NT2/D1 (cell line): ENCODE results near the gene ADAM17.

Experiments
- DNase-seq: peaks from one replicate; pipeline ENCODE4 v3.0.0-alpha.2; 2011; ENCODE audit warnings: low read depth, low spot score
- H3K27me3 ChIP-seq: 2 replicates; pipeline ENCODE4 v1.6.0; 2011; ENCODE audit warnings: mild to moderate bottlenecking; ENCODE audit not compliant: insufficient read length, insufficient read depth
- H3K36me3 ChIP-seq: 2 replicates; pipeline ENCODE4 v1.6.1; 2011; ENCODE audit warnings: mild to moderate bottlenecking, low read length, mixed read lengths; ENCODE audit not compliant: insufficient read depth, insufficient read length
- H3K4me1 ChIP-seq: 2 replicates; pipeline ENCODE4 v1.5.1; 2011; ENCODE audit not compliant: insufficient read depth, insufficient read length
- H3K4me3 ChIP-seq: 2 replicates; pipeline ENCODE4 v1.5.1; 2011; ENCODE audit warnings: low read depth; ENCODE audit not compliant: insufficient read length
- H3K9ac ChIP-seq: 2 replicates; pipeline ENCODE4 v1.6.0; 2011; ENCODE audit warnings: low read depth; ENCODE audit not compliant: insufficient read length
- H3K9me3 ChIP-seq: 2 replicates; pipeline ENCODE4 v1.5.1; 2011; ENCODE audit warnings: mild to moderate bottlenecking, low read length; ENCODE audit not compliant: insufficient read depth
- SUZ12 ChIP-seq: IDR thresholded peaks from 2 replicates; pipeline ENCODE4 v1.6.1; 2011; ENCODE audit not compliant: insufficient read length, insufficient read depth; ENCODE audit errors: extremely low read depth
- YY1 ChIP-seq: IDR thresholded peaks from 2 replicates; pipeline ENCODE4 v1.6.1; 2011; ENCODE audit not compliant: insufficient read length, insufficient read depth
- ZNF274 ChIP-seq: IDR thresholded peaks from 2 replicates; pipeline ENCODE4 v1.6.1; 2011; ENCODE audit warnings: mild to moderate bottlenecking, low read depth, low read length

ADAM17 gene

GRCh38 chr2:9582624-9583023 is 27.0 kb upstream of the ADAM17 start:
- H3K27me3 ChIP-seq, result no peaks in the 10 kb centered on the region
- DNase-seq, result no peak
- H3K36me3 ChIP-seq, result peaks cover 34% of the 10 kb centered on the region
- no peak overlapping the region for H3K4me3 ChIP-seq
- H3K4me1 ChIP-seq, result no peaks in the 10 kb centered on the region
- no peak overlapping the region for H3K9ac ChIP-seq
- H3K9me3 ChIP-seq, result no peaks in the 10 kb centered on the region
- TF ChIP-seq ZNF274 (no peak), SUZ12 (no peak), YY1 (no peak)

GRCh38 chr2:9578467-9579235 is 23.0 kb upstream of the ADAM17 start:
- Histone ChIP-seq H3K27me3 (no peaks in the 10 kb centered on the region), H3K4me3 (no peak overlapping the region), H3K9me3 (no peaks in the 10 kb centered on the region), H3K9ac (no peak overlapping the region), H3K4me1 (no peaks in the 10 kb centered on the region), H3K36me3 (peaks cover 4% of the 10 kb centered on the region)
- TF ChIP-seq ZNF274, result no peak
- TF ChIP-seq YY1, result no peak
- TF ChIP-seq SUZ12, result no peak
- DNase-seq, result no peak

GRCh38 chr2:9574331-9574730 is 18.7 kb upstream of the ADAM17 start:
- no peak overlapping the region for H3K9ac ChIP-seq
- H3K36me3 ChIP-seq, result no peaks in the 10 kb centered on the region
- DNase-seq, result no peak

GRCh38 chr2:9573840-9574239 is 18.2 kb upstream of the ADAM17 start:
- TF ChIP-seq SUZ12 (no peak), YY1 (no peak), ZNF274 (no peak)
- Histone ChIP-seq H3K9ac (no peak overlapping the region), H3K4me3 (no peak overlapping the region), H3K9me3 (no peaks in the 10 kb centered on the region), H3K36me3 (no peaks in the 10 kb centered on the region), H3K27me3 (no peaks in the 10 kb centered on the region), H3K4me1 (no peaks in the 10 kb centered on the region)
- no peak for DNase-seq

More at GRCh38 chr2:9574331-9574730, 18.7 kb upstream of the ADAM17 start:
- Histone ChIP-seq H3K4me1 (no peaks in the 10 kb centered on the region), H3K4me3 (no peak overlapping the region), H3K27me3 (no peaks in the 10 kb centered on the region), H3K9me3 (no peaks in the 10 kb centered on the region)
- TF ChIP-seq YY1 (no peak), ZNF274 (no peak)

GRCh38 chr2:9573013-9573720 is 17.5 kb upstream of the ADAM17 start:
- H3K27me3 ChIP-seq, result no peaks in the 10 kb centered on the region
- no peaks in the 10 kb centered on the region for H3K9me3 ChIP-seq
- no peaks in the 10 kb centered on the region for H3K36me3 ChIP-seq
- H3K4me3 ChIP-seq, result no peak overlapping the region
- no peak for TF ChIP-seq ZNF274
- no peak for TF ChIP-seq SUZ12
- TF ChIP-seq YY1, result no peak
- H3K4me1 ChIP-seq, result no peaks in the 10 kb centered on the region
- no peak for DNase-seq
- no peak overlapping the region for H3K9ac ChIP-seq

GRCh38 chr2:9570182-9571060 is 14.8 kb upstream of the ADAM17 start:
- Histone ChIP-seq H3K4me3 (no peak overlapping the region), H3K9ac (no peak overlapping the region), H3K36me3 (peaks cover 4% of the 10 kb centered on the region), H3K27me3 (no peaks in the 10 kb centered on the region), H3K9me3 (no peaks in the 10 kb centered on the region), H3K4me1 (no peaks in the 10 kb centered on the region)
- TF ChIP-seq ZNF274, result no peak
- TF ChIP-seq YY1, result no peak
- TF ChIP-seq SUZ12, result no peak
- no peak for DNase-seq
